HG03442 (cell line): Measurements from ENCODE around the gene NHS.

Source experiments
- ATAC-seq: cut with Tn5 transposase; IDR thresholded peaks from one replicate; pipeline ENCODE4 v1.9.1; 2021; ENCODE audit warnings: mild to moderate bottlenecking, moderate library complexity; ENCODE audit not compliant: unreplicated experiment

Gene NHS

DNA sequence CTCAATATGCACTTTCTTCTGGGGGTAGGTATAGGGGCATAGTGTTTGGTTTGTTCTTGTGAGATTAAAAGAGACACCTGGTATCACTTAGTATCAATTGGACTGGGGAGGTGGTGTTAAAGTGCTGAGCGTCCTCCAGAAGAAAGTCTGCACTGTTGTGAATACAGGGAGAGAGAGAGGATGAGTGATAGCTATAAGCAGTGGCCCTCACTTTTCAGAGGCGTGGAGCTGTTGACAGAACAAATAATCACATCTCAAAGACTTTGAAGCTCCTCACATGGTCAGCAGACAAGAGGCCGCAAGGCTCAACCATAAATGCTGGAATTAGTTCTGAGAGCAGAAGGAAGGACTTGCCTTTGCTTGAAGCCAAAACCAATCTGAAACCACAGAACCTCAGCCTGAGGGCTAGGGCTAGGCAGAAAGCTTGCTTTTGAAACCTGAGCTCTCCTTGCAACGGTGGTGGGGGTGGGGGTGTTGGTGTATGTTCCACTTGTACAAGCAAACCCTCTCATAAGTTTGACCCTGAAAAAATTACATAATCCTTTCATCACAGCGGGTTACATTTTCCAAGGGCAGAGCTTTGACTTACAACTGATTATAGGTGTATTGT, 239.1 kb downstream of the NHS start:
- no peak for ATAC-seq

GRCh38 chrX:17616936-17617335, 241.9 kb downstream of the NHS start:
- no peak for ATAC-seq

DNA sequence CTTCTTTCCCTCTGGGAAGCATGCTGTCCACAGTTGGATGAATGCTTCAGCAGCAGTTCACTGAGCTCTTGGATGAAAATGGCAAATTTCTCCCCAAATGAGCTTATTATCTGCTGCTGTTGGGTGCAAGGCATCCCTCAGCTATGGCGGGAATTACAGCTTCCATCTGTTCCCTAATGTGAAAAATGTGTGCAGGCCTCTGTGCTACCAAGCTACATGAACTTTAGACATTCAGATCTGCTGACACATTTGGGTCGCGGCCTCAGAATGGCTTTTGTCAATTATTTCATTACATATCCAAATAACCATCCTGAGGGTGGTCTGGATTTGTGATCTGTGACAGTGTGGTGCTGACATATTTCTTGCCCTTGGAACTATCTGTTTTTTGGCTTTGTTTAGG, 242.8 kb downstream of the NHS start:
- ATAC-seq: no peak

DNA sequence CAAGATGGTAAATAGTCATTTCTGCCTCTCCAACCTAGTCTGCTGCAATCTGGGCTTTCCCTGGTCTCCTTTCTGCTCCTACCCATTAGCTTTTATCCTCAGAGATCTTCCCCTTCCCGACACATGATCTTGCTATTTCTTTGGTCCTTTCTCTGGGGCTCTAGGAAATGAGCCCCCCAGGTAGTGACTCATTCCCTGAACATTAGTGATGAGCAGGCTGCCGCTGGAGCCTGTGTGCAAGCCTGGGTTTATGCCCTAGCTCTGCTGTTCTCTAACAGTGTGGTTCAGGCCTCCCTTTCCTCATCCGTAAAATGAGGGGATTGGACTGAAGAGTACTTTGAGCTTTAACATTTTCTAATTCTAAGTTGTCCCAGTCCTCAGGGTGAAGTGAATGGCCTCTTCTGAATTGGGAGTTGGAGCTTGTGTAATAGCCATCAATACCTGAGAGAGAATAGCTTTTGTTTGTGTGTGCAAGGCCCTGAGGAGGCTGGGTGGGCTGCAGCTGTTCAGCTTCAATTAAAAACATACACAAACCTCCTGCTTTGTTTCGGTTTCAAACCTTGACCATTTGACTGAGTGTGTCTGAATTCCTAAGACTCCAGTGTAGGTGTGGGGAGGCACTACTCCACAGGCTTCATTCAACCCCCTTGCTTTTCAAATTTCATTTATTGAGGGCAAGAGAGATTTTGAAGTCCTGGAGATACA, 246.7 kb downstream of the NHS start:
- no peak for ATAC-seq

DNA sequence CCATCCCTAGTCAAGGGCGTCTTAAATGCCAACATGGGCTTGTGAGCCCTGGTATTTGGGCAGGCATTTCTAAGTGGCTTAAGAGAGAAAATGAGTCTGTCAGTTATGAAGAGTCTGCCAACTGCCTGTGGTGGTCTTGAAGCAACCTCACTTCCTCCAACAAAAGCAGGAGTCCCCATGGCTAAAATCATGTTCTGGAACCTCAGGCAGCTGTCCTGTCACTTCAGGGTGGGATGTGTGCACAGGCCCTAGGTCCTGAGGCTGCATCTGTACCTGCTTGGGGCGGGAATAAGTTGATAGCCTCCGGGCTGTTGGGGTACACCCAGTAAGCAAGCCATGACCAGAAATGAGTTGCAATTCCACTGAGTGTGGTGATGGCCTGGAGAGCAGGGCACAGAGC, 247.3 kb downstream of the NHS start:
- ATAC-seq: no peak

DNA sequence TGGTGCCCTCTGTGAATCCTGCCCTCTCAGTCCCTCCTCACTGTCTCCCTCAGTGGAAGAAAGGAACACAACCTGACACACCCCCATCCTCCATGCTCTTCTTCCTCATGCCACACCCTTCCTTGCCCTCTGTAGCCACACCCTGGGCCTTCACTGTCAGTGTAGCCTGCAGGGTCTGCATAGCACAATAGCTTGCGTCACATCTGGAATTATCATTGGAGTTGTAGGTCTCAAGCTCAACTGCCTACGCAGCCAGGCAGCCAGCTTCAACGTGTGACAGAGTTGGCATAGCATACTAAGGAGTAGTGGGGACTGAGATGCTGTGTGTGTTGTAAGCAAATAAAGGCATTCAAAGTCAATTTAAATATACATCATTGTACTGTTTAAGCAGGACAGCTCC, 248.8 kb downstream of the NHS start:
- ATAC-seq: no peak

GRCh38 chrX:17627026-17627425, 252.0 kb downstream of the NHS start:
- no peak for ATAC-seq

- no peak for ATAC-seq
Measured at GRCh38 chrX:17628976-17629375, 254.0 kb downstream of the NHS start.

DNA sequence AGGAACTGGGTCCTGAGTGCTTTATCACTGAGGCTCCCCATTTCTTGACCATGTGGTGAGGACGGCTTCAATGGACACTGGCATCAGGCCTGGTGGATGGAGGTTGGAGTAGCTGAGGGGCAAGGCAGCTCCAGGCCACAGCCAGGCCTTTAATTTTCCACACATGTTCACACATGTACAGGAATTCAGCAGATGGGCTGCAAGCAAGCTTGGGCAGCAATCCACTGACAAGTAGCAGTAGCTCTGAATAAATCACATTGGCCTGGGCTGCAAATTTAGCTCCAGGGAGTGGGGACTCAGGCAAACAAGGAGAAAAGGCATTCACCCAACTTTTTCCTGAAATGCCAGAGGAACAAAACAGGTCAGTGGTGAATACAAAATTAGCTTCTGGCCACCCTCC, 254.5 kb downstream of the NHS start:
- ATAC-seq: no peak

DNA sequence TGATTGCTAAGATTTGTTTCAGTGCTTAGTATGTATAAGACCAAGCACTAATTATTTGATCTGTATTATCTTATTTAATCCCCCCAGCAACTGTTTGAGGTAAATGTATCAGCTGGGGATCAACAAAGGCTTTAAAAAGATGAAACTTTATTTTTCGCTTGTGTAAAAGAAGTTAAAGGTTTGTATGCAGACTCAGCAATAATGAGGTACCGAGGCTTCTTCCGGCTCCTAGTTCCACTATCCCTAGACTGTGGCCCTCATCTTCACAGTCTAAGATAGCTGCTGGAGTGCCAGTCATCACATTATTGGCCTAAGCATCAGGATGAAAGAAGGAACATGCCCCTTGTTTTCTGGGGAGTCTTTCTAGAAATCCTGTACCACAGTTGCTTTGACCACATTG, 256.6 kb downstream of the NHS start:
- ATAC-seq: no peak

- ATAC-seq: peak; percentile 52
Measured at GRCh38 chrX:17632942-17633341, 257.9 kb downstream of the NHS start.

GRCh38 chrX:17633546-17633945, 258.5 kb downstream of the NHS start:
- no peak for ATAC-seq

DNA sequence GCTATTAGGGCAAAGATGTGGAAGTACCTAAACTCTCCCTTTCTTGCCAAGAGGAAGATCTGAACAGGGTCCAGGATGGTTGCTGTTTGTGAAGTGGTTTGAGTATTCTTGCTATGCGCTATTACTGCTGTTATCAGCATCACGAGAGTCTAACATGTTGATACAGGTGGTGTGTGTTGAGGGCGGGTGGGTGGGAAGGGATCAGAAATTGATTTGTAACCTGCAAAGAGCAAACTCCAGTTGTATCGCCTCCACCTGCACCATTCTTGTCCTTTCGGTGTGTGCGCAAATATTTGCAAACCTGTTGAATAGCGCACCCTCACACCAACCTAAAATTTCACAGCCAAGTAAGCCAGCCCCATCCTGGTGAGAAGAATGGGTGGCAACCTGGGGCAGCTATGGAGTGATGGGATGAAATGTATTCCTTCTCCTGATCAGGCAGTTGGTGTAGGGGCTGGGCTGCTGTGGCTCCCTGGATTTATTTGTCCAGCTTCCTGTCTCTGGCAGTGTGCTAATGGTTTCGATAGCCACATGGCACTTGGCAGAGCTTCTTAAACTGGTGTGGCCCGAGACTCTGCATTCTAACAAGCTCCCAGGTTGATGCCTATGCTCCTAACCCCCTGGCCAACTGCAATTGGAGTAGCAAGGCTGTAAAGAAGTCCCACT, 259.7 kb downstream of the NHS start:
- ATAC-seq: no peak

DNA sequence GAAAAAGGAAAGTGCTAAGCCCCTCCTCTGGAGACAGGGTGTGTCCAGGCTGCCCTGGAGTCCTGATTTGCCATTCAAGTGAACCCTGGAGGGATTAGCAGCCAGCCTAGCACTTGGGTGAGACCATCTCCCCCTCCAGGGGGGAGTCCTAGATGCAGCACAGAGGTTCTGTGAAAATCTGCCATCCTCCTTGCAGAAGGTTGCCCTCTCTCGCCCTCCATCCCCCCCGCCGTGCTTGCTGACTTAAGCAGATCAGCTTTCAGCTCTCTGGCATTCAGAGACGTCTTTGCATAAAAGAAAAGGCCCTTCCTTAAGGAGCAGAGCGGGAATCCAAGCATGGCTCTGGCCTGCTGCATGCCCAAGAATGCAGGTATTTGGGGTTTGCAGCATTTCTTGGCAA, 260.2 kb downstream of the NHS start:
- no peak for ATAC-seq

DNA sequence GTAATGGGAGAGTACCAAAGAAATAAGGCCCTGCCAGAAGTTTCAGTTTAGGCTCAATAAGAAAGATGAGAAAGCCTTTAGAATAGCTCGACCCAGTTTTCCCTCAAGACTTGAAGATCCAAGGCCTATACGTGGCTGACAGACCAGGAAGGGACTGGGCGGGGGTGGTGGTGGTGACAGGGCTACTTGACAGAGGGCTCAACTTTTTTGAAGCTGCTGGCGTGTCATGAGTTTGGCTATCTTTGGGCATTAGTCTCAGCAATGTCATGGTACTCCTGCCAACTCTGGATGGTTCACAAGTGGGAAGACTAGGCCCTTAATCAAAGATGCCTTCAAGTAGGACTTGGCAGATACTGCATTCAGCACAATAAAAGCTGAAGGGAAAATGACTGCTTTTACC, 262.2 kb downstream of the NHS start:
- ATAC-seq: no peak

- ATAC-seq: no peak
Measured at GRCh38 chrX:17638731-17639130, 263.7 kb downstream of the NHS start.

DNA sequence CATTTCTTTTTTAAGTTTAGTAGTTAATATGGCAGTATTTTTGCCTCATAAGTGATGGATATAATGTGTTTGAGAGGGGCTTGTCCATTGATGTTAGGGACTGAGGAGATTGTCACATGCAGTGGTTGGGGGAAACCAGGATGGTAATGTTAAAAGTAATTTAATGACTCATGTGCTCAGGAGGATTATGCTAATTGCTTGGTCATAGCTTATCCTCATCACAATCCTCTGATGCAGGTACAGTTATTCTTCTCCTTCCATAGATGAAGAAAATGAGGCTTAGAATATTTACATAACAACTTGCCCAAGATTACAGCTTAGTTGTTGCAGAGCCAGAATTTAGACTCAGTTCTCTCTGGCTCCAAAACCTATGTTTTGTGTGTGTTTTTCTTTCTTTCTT, 267.9 kb downstream of the NHS start:
- no peak for ATAC-seq

GRCh38 chrX:17643528-17643927, 268.5 kb downstream of the NHS start:
- no peak for ATAC-seq

DNA sequence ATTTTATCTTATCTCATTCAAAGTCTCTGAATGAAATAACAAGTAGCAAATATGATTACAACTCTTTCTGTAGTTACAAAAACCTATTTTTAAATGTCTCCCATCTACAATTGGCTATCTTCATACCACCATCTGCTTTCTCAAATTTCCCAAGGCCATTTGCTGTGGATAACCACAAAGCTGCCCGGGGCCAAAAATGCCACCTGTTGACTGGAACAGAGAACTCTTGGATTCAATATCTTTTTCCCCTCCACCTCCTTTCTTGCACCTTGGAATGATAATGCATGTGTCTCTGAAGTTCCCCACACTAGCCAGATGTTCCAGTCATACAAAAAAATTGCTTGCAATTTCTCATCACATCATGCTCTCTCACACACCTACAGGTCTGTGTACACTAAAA, 269.0 kb downstream of the NHS start:
- no peak for ATAC-seq

DNA sequence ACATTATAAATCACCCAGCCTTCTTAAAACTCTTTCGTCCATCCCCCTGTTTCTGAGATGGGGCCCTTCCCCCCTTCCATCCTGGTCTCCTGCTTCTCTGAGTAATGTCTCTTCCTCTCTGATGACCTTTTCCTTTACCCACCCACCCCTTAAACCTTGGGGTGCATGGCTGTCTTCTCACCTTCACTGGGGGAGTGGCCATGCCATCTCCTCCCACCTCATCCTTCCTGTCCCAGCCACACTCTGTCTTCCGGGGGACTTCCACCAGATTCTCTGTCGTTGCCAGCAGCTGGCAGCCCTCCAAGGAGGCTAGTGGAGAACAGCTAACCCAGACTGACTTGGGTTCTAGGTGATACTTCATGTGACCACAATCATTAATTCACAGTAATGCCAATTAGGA, 279.1 kb downstream of the NHS start:
- ATAC-seq: no peak

DNA sequence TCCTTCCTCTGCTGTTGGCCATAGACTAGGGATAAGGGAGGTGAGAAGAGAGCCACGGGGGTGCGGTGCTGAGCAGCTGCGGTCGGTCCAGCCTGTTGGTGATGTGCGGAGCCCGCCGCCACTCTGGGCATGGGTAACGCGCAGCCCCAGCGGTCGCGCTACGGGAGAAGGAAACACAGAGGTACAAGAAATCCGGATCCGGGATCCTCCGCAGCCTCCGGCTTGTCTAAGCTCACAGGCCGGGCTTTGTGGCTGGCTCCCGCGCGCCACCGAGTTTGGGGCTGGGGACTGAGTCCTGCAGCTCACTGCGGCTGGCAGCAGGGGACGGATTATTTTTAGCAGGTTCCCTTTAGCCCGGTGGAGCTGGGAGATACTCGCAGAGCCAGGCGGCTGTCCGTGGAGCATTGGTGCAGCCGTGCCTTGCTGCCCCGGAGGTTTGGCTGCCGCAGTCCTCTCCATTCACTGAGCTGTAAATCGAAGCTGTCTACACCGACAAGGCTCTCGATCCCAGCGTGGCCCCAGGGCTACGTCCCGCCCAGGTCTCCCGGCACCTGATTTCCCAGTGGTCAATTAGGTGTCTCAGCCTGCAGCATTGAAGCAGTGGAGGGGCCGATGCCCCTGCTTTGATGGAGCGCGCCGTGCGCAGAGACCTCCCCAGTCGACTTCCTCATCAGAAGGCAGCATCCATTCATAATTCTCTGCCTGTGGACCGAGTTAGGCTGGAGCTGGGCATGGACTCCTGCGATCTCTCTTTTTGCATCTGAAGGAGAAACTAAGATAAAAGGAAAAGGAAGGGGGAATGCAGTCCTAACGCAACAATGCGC, 280.4 kb downstream of the NHS start:
- ATAC-seq: no peak

DNA sequence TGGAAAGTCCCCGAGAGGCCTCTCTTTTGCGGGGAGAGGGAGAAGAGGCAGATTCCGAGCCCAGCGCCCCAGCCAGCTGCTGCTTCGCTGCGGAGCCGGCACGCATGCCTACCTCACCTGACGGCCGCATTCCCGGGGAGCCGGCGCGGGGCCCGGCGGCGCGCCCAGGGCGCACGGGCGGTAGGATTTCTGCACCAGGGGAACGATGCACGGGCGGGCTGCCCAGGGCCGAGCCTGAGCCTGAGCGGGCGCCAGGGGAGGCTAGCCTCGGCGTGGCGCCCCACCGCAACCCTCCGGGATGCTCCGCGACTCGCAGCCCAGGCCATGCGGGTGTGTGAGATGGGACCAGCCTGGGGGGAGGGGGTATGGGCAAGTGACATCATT, 281.0 kb downstream of the NHS start:
- no peak for ATAC-seq
